Eye (tissue), 1 donor: ENCODE measurements around the gene XAB2.

Source experiments
- DNase-seq: peaks from one replicate; pipeline ENCODE4 v3.0.0-alpha.2; 2015

XAB2 gene

DNA sequence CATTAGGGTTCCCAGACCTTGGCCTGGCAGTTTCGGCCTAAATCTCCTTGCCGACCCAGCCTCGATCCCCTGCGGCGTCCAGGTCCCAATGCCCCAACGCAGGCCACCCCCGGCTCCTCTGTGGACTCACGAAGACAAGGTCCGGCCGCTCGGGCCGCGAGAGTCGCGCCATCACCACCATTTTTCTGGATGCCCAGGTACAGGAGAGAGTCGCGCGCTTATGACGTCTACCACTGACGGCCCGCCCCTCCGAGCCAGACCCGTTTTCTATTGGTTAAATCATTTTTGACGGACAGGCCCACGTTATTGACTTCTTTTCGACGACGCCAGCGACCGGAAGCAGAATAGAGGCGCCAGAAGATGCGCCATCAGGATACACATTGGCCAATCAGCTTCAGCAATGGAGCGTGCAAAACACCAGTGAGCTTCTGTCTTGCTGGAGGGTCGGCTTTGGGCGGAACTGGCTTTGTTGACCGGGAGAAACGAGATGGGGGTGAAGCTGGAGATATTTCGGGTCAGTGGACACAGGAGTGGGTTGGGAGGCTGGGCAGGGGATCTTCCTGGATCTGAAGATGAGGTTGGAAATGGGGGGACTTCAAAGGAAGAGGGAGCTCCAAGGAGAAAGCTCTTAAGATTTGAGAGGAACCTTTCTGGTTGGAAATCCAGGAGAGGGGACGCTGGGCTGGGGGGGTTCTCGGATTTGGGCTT, at the start of gene XAB2, which contains the start of gene PET100:
Gene XAB2 (minus strand): TSS at position 199 of the 708 bp plus-strand sequence. CDS start 18 bp downstream, at position 181.
Gene PET100 (plus strand): TSS at position 447 of the 708 bp plus-strand sequence. CDS start 41 bp downstream, at position 488.
- peak; percentile 100 for DNase-seq

DNA sequence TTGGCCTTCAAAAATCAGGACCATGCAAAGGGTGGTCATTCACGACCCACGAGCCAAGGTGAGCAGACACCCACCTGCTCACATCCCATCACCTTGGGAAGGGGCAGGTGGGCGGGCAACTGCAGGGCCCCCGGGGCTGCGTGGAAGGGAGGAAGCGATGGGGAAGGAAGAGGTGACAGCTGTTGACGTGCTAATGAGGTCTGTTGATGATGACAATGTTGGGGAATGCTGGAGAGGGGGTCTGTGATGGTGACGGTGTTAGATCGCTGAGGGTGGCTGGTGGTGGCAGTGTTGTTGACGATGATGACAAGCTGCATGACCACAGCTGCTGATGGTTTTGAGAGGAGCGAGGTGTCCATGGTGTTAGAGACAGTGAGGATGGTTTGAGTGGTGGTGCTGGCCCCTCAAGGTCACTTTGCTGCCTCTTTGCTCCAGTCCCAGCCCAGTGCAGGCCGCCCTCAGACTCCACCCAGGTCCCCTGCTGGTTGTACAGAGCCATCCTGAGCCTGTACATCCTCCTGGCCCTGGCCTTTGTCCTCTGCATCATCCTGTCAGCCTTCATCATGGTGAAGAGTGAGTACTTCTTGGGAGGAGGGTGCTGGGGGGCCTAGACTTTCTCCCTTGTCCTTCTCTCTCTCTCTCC, 48.4 kb upstream of the XAB2 start:
- peak; percentile 45 for DNase-seq

DNA sequence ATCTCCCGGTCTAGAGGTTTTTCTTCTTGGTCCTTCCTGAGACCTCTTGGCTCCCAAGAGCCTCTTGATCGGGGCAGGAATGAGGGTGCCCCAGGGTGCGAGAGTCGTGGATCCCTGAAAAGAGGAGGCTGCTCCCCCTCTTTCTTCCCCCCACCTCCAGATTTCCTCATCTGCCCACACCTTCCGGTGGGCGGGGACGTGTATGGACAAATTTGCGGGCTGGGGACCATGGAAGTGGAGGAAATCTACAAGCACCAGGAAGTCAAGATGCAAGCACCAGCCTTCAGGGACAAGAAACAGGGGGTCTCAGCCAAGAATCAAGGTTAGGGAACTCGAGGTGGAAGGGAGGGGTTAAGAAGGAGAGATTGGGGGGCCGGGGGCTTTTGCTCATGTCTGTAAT, 47.5 kb upstream of the XAB2 start, which contains the start of gene MCEMP1:
Gene MCEMP1 (plus strand): TSS at position 237 of the 400 bp plus-strand sequence. CDS start 31 bp downstream, at position 268.
- DNase-seq = no peak

DNA sequence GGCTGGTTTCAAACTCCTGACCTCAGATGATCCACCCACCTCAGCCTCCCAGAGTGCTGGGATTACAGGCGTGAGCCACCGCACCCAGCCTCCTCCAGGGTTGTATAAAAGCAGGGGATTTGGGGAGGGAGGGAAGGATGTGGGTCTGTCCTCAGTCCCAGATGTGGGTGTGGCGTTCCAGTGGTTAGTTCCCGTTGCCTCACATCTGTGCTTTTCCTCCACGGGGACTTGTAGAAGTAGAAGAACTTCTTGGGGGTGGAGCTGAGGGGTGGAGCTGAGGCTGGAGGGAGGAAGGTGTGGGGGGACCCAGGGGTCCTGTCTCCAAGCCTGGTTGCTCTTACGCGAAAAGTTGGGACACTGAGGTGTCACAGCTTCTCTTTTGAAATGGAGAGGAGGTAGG, 47.0 kb upstream of the XAB2 start:
- no peak for DNase-seq

DNA sequence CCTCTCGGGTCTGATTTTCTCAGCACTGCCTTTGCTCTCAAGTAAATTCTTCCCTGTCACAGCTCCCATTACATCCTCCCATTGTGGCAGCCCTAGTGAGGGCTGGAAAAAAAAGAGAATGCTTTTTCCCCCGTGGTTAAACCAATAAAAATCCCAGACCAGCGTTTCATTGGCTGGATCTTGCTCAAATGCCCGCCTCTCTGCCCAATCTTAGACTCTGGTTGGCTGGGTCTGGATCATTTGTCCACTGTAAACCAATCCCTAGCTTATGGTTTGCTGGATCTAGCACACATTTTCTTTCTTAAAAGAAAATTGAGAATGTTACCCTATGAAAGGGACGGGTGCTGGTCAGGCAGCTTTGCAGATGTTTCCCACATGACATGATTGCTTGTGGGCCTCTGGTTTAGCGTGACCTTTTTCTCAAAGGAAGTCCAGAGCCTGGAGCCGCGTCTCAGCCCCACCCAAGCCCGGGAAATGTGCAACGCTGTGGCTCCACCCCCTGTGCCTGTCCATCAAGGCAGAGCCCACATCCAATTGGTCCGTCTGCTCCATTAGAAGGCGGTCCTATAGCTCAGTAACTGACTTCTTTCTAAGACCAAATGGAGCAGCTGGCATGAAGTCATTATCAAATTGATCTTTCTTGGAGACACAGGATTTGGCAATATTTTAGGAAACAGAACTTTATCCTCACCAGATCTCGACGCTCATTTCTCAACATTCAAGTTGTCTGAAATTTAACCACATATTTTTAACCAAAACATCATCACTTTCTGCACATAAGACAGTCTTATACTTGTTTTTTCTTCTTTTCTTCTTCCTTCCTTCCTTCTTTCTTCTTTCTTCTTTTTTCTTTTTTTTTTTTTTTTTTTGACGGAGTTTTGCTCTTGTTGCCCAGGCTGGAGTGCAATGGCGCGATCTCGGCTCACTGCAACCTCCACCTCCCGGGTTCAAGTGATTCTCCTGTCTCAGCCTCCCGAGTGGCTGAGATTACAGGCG, 45.0 kb upstream of the XAB2 start:
- DNase-seq = peak; percentile 82

DNA sequence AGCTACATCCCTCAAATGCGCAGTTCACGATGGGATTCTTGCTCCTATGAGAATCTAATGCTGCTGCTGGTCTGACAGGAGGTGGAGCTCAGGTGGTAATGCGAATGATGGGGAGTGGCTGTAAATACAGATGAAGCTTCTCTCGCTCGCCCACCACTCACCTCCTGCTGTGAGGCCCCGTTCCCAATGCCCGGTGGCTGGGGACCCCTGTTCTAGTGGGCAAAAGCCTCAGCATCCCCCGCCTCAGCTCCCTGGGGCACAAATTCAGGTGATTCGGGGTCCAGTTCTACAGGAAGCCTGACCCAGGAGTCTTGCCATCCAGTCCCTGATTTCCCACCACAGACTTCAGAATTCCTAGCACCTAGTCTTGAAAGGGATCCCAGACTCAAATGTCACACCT, 43.2 kb upstream of the XAB2 start:
- DNase-seq = no peak

DNA sequence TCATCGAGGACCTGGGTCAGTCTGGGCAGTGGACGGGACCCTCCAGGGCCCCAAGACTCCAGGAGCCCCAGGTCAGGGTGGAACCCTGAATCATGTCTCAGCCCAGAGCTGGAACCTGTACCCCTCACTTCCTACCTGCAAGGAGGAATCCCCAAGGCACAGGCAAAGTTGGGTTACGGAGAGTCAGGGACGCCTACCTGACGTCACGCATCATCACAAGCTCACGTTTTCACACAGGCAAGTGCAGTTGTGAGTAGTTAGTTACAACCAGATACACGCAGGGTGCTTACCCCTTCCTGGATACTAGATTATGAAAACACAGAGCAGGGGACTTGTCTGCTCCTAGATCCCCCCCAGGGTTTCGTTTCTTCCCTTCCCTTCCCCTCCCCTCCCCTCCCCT, 41.4 kb upstream of the XAB2 start:
- no peak for DNase-seq

DNA sequence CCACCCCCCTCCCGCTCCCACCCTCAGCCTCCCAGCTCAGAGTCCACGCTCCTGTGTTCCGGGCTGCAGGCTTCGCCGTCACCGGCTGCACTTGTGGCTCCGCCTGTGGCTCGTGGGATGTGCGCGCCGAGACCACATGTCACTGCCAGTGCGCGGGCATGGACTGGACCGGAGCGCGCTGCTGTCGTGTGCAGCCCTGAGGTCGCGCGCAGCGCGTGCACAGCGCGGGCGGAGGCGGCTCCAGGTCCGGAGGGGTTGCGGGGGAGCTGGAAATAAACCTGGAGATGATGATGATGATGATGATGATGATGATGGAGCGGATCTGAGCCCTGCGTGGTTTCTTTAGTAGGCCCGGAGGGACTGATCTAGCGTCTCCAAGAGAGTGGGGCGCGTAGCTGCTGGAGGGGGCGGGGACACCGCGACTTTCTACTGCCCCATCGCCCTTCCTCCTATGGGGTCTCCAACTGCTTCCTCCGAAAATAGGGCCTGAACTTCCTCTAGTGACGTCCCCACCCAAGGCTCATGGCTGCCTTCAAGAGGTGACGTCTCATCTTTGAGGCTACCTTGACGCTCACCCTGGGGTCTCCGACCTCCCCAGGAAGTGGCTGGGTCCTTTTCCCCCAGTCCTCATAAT, 40.9 kb upstream of the XAB2 start:
- DNase-seq = peak; percentile 79

DNA sequence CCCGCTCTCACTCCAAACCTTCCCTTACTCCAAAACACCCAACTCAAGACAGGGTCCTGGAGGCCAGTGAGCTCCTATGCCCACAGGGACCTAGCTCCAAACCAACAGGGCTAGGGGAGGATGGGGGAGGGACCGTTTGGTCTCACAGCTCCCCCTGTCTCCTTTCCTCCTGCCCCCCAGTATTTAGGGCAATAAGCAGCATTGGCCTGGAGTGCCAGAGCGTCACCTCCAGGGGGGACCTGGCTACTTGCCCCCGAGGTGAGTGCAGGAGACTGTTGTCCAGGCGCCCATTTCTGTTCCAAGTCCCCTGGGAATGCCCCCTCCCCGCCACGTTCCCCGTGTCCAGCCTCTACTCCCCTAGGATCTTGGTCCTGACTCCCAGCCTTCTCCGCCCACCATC, 40.3 kb upstream of the XAB2 start:
- DNase-seq = no peak

DNA sequence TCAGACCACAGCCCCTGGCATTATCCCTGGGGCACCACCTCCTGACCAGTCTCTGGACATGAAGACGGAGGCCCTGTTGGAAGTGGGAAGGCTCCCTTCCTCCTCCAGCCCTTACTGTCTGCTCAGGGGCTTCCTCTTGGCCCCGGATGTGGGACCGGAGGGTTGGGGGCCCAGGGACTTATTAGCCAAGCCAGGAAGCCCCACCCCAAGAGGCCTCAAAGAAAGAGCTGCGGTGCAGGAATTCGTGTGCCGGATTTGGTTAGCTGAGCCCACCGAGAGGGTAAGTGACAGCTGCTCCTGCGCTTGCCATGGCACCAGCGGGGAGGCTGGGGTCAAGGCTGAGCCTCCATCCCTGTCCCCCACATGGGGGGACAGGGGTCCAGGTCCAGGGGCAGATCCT, 39.5 kb upstream of the XAB2 start, which contains the start of gene RETN:
Gene RETN (plus strand): TSS at position 208 of the 400 bp plus-strand sequence. CDS start 278 bp downstream, outside the sequence.
- DNase-seq = no peak

DNA sequence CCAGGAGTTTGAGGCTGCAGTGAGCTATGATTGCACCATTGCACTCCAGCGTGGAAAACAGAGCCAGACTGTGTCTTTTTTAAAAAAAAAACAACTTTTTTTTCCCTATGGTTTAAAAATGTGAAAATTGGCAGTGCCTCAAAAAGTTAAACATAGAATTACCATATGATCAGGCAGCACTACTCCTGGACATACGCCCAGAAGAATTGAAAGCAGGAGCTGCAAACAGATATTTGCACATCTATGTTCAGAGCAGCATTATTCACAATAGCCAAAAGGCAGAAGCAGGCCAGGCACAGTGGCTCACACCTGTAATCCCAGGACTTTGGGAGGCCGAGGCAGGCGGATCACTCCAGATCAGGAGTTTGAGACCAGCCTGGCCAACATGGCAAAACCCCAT, 35.7 kb upstream of the XAB2 start:
- DNase-seq = peak; percentile 59

DNA sequence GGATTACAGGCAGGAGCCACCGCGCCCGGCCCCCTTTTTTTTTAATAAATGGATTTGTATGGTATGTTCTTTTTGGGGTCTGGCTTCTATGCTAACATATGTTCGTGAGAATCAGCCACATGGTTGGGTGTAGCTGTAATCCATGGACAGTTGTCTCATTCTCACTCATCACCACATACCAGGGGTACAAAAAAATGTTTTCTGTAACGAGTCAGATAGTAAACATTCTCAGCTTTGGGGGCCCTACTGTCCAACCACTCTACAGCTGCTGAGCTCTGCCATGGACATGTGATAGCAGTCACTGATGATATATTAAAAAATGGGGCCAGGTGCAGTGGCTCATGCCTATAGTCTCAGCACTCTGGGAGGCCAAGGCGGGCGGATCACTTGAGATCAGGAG, 34.4 kb upstream of the XAB2 start:
- DNase-seq = no peak

DNA sequence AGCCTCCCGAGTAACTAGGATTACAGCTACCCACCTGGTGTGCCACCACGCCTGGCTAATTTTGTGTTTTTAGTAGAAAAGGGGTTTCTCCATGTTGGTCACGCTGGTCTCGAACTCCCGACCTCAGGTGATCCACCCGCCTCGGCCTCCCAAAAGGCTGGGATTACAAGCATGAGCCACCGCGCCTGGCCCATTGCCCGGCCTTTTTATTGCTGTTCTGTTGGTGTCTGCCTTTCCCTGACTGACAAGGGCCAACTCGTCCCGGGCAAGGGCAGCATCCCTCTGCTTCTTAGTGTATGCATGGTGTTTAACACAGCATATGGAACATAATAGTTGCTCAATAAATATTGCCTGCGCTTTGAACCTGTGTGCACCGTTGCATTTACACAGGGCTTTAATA, 33.3 kb upstream of the XAB2 start:
- no peak for DNase-seq

DNA sequence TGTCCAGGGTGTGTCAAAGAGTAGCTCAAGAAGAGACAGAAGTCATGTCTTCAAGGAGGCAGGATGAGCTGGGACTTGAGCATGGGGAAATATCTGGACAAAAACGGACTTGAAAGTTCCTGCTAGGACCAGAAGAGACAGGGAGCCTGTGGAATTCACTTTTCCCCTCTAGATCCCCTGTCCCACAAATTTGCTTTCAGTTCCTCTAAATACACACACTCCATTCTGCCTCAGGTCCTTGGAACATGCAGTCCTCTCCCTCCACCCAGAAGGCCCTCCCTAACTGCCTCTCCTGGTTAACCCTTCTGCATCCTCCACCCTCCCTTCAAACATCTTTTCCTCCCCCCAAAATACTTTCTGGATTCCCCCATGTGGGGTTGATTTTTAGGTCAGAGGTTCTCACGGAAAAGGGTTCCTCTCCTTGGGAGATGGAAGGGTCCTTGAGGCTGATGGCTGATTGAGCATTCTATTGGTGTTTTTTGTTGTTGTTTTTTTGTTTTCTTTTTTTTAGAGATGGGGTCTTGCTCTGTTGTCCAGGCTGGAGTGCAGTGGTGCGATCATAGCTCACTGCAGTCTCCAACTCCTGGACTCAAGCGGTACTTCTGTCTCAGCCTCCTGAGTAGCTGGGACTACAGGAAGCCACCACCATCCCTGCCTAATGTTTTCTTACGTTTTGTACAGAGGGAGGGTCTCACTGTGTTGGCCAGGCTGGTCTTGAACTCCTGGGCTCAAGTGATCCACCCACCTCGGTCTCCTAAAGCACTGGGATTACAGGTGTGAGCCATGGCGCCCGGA, 32.6 kb upstream of the XAB2 start:
- DNase-seq = no peak

DNA sequence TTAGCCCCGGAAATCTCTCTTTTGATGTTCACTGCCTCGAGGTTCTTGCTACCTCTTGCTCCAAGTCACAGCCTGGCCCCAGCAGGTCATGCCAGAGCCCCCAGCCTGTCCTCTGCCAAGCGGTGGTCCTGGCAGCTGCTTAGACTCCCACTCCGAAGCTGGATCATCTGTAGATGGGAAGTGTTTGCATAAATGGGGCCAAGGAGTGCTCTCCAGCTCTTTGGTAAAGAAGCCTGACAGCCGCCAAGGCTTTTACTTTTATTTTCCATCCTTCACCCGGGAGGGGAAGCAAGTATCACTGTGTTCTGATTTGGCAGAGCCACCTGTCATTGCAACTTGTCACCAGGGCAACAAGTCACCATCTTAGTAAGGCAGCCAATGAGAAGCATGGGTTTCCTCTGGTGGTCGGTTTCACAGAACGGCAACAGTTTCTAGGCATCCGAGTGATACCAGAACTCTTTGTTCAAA, 28.9 kb upstream of the XAB2 start:
- DNase-seq = peak; percentile 66

DNA sequence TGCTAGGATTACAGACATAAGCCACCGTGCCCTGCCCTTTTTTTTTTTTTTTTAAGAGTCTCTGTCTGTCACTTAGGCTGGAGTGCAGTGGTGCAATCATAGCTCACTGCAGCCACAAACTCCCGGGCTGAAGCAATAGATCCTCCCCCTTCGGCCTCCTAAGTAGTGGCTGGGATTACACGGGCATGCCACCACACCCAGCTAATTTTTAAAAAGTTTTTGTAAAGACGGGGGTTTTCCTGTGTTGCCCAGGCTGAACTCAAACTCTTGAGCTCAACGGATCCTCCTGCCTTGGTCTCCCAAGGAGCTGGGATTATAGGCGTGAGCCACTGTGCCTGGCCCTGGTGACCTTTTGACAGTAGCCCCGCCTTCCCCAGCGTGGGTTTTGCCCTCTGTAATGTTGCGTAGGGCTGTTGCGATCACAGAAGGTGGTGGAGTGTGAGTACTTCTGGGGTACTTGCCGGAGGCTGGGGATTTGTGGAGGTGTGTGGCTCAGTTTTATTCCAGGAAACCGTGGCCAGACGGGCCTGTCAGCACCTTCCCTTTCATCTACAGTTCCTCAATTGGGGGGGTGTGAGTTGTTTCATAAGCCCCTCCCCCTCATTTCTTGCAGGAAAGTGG, 27.9 kb upstream of the XAB2 start:
- DNase-seq = no peak

DNA sequence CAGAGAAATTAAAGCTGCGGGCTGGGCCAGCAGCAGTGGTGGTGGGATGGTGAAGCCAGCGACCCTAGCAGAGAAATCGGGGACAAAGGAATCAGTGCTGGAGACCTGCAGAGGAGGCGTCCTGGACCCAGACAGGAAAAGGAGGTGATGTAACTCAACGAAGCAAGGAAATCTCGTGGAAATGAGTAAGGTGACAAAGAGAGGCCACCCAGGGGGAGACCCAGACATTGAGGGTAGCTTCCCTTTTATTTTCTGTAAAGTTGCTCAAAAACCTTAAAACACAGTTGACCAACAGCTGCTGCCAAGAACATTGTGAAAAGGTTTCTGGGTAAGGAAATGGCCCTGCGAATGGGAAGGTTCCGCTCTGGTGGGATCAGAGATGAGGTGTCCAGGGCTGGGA, 26.2 kb upstream of the XAB2 start:
- DNase-seq = no peak

DNA sequence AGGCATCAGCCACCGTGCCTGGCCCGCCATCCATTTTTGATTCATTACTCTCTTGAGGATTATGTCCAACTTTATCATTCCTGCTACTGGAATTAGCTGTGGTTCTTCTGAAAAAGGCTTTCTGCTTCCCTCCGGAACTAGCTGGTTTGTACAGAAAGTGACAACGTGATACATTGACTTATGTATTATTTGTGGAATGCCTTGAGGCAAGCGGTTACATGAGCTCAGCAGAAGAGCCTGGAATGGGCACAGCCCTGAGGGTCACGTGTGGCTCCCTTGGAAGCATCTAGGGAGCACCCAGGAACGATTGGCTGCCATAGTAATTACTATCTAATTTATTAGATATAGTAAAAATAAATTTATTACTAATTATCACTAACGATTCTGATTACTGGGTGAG, 25.1 kb upstream of the XAB2 start:
- DNase-seq = no peak

DNA sequence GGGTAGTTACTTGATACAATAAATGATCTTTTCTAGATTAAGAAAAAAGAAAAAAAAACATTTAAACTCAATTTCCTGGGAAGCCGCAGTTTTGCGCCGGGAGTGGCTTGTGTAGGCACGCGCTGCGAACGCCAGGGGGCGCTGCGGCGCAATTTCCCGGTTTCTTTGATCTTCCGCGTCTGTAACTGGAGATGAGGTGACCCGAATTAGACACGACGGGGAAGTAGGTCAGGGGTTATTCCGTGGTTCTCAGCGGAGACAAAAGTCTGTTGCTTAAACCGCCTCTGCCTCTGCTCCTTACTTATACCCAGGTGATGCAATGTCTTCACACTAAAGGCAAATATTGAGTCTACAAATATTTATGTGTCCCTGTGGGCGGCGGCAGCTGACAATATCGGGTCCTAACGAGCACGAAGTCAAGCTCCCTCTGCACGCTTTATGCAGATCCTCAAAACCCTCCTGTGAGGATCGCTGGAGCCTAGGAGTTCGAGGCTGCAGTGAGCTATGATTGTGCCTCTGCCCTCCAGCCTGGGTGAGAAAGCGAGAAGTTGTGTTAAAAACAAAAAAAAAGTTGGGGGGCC, 22.8 kb upstream of the XAB2 start:
- DNase-seq = peak; percentile 96

DNA sequence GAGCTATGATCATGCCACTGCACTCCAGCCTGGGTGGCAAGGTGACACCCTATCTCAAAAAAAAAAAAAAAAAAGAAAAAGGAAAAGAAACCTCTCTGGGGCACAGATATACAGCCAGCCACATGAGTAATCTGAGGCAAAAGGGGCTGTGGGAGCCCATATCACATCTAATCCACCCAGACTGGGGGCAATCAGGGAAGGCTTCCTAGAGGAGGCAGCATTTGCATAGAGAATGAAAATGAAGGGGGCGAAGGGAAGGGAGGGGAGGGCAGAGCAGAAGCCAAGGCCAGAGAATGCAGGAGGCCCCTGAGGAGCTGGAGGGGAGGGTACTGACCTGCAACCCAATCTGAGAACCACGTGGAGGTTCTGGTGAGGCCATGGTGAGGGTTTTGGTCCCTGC, 20.8 kb upstream of the XAB2 start:
- no peak for DNase-seq
